ENCODE measurements around the gene ALG12.

ALG12 gene

GRCh38 chr22:49885281-49885680 is 33.0 kb downstream of the ALG12 start:
- no peaks in the 10 kb centered on the region for H3K9me3 Mint-ChIP-seq
- H3K4me1 Mint-ChIP-seq = peaks cover 21% of the 10 kb centered on the region
- H3K36me3 Mint-ChIP-seq = peaks cover 18% of the 10 kb centered on the region
- no peak overlapping the region for H3K27ac Mint-ChIP-seq
- no peaks in the 10 kb centered on the region for H3K27me3 Mint-ChIP-seq
- H3K4me3 Mint-ChIP-seq = no peak overlapping the region

GRCh38 chr22:49884503-49885260 is 33.6 kb downstream of the ALG12 start:
- Mint-ChIP-seq H3K4me1 (peaks cover 27% of the 10 kb centered on the region), H3K27ac (no peak overlapping the region), H3K4me3 (no peak overlapping the region), H3K9me3 (no peaks in the 10 kb centered on the region), H3K27me3 (no peaks in the 10 kb centered on the region), H3K36me3 (peaks cover 16% of the 10 kb centered on the region)

DNA sequence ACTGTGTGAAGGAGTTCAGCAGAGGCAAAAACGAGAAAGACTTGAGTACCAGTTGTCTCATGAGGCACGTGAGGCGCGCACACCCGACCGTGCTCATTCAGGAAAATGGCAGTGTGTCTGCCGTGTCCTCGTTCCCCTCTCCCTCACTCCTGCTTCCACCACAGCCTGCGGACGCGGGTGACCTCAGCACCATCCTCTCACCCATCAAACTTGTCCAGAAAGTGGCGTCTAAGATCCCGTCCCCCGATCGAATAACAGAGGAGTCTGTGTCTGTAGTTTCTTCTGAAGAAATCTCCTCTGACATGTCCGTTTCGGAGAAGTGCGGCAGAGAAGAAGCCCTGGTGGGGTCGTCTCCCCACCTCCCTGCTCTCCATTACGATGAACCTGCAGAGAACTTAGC is 34.2 kb downstream of the ALG12 start:
- no peaks in the 10 kb centered on the region for H3K9me3 Mint-ChIP-seq
- no peak overlapping the region for H3K4me3 Mint-ChIP-seq

DNA sequence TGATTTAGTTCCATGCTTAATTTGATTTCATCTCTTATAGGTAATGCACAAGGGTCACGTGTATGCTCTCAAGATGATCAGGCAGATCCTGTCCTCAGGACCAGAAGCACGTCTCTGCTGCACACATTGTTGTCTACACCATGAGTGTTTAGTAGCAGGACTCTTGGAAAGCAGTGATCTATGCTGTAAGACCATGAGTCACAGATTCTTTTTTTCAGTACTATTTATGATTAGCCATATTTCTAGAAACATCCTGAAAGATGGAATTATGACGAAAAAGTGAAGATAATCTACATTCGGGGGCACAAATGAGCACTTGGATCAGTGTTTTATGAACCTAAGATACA is 35.0 kb downstream of the ALG12 start:
- Mint-ChIP-seq H3K36me3 (peaks cover 16% of the 10 kb centered on the region), H3K9me3 (no peaks in the 10 kb centered on the region), H3K27ac (no peak overlapping the region), H3K4me3 (no peak overlapping the region), H3K4me1 (peaks cover 28% of the 10 kb centered on the region), H3K27me3 (no peaks in the 10 kb centered on the region)

More for the DNA sequence above, 34.2 kb downstream of the ALG12 start:
- H3K27ac Mint-ChIP-seq = no peak overlapping the region
- H3K36me3 Mint-ChIP-seq = peaks cover 16% of the 10 kb centered on the region
- peaks cover 28% of the 10 kb centered on the region for H3K4me1 Mint-ChIP-seq
- no peaks in the 10 kb centered on the region for H3K27me3 Mint-ChIP-seq

DNA sequence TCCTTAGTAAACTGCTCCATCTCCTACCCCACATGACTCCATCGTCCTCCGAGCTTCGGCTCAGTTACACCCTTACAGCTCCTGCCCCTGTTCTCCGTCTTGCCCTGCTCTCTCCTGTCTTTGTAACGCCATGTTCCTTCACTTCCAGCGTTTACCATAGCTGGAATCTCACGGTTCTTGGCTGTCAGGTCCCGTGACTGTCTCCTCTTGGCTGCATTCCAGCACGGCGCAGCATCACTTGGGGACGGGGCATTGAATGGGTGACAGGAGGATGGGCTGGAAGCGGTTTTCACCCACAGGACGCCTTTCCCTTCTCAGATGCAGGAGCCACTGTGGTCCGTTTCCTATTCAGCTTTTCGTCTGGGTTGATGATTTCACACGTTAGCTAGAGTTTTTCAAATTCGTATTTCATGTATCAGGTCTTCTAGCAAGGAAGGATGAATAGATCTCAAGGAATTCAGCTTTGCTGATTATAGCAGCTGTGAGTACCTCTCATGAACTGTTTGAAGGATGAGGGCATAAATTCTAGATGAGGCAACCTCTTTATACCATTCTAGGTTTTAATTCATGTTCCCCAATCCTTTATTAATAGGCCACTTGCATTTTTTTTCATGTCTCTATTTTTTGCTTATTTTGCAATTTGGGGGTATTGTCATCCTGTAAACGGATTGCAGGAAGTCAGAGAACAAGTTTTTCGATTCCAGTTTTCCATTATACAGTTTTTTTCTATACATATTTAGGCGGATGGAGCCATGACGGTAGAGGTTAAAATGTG is 35.5 kb downstream of the ALG12 start:
- H3K4me3 Mint-ChIP-seq = no peak overlapping the region
- peaks cover 14% of the 10 kb centered on the region for H3K36me3 Mint-ChIP-seq
- no peaks in the 10 kb centered on the region for H3K9me3 Mint-ChIP-seq
- H3K4me1 Mint-ChIP-seq = peaks cover 30% of the 10 kb centered on the region
- no peaks in the 10 kb centered on the region for H3K27me3 Mint-ChIP-seq
- H3K27ac Mint-ChIP-seq = peak overlapping the region; percentile 38

DNA sequence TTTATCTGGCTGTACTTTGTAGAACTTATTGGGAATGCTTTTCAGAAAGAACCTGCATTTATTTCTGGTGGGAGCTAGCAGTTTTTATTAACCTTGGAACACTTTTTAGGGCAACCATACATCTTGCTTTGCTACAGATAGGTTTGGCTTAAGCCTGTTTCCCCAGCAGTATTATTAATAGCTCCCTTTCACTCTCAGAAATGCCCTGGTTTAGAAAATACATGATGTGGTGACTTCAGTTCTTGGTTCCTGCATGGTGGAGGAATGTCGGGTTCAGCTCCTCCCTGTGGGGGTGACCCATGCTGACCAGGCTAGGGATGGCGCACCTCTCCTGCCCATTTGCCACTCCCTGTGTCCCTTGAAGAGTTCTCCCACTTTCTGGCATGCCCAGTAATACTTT is 36.4 kb downstream of the ALG12 start:
- Mint-ChIP-seq H3K4me3 (no peak overlapping the region), H3K27ac (no peak overlapping the region), H3K36me3 (peaks cover 13% of the 10 kb centered on the region), H3K9me3 (no peaks in the 10 kb centered on the region), H3K27me3 (no peaks in the 10 kb centered on the region), H3K4me1 (peaks cover 32% of the 10 kb centered on the region)

DNA sequence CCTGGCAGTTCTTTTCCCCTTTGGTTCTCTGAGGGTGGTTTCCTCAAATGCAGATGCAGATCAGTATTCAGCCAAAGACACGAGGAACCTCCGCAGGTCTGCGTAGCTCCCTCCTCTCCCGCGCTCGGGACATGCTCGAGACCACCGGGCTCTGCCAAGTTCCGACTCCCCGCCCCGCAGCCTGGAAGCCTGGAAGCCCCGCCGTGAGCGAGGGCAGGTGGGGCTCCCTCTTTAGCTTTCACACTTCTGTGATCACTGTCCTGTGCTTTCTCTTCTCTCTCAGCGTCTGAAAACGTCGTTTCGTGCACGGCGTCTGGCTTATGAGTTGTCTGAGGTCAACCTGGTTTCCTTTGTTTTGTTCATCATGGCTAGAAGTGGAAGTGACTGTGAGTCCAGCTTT is 38.0 kb downstream of the ALG12 start:
- Mint-ChIP-seq H3K27me3 (no peaks in the 10 kb centered on the region), H3K4me1 (peaks cover 44% of the 10 kb centered on the region), H3K4me3 (no peak overlapping the region), H3K36me3 (peaks cover 19% of the 10 kb centered on the region), H3K27ac (no peak overlapping the region), H3K9me3 (no peaks in the 10 kb centered on the region)

GRCh38 chr22:49879871-49880270 is 38.4 kb downstream of the ALG12 start:
- Mint-ChIP-seq H3K4me3 (no peak overlapping the region), H3K9me3 (no peaks in the 10 kb centered on the region), H3K36me3 (peaks cover 19% of the 10 kb centered on the region), H3K4me1 (peaks cover 47% of the 10 kb centered on the region), H3K27me3 (no peaks in the 10 kb centered on the region), H3K27ac (no peak overlapping the region)

DNA sequence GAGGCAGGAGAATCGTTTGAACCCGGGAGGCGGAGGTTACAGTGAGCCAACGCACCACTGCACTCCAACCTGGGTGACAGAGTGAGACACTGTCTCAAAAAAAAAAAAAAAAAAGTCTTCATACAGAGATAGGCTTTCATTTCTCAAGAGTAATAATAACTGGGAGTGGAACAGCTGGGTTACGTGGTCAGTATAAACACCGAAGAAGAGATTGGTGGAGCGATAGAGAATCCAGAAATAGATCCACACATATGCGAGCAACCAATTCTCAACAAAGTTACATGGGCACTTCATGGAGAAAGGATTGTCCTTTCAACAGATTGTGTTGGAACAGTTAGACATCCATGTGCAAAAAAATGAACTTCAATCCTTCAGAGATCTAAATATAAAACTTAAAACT is 40.0 kb downstream of the ALG12 start:
- H3K36me3 Mint-ChIP-seq = peaks cover 14% of the 10 kb centered on the region
- H3K9me3 Mint-ChIP-seq = no peaks in the 10 kb centered on the region
- no peaks in the 10 kb centered on the region for H3K27me3 Mint-ChIP-seq
- peaks cover 54% of the 10 kb centered on the region for H3K4me1 Mint-ChIP-seq
- no peak overlapping the region for H3K4me3 Mint-ChIP-seq
- H3K27ac Mint-ChIP-seq = no peak overlapping the region

- Mint-ChIP-seq H3K9me3 (no peaks in the 10 kb centered on the region), H3K4me3 (no peak overlapping the region), H3K27ac (no peak overlapping the region), H3K36me3 (peaks cover 15% of the 10 kb centered on the region), H3K27me3 (no peaks in the 10 kb centered on the region), H3K4me1 (peaks cover 51% of the 10 kb centered on the region)
These were observed 40.6 kb downstream of the ALG12 start for GRCh38 chr22:49877642-49878041.

DNA sequence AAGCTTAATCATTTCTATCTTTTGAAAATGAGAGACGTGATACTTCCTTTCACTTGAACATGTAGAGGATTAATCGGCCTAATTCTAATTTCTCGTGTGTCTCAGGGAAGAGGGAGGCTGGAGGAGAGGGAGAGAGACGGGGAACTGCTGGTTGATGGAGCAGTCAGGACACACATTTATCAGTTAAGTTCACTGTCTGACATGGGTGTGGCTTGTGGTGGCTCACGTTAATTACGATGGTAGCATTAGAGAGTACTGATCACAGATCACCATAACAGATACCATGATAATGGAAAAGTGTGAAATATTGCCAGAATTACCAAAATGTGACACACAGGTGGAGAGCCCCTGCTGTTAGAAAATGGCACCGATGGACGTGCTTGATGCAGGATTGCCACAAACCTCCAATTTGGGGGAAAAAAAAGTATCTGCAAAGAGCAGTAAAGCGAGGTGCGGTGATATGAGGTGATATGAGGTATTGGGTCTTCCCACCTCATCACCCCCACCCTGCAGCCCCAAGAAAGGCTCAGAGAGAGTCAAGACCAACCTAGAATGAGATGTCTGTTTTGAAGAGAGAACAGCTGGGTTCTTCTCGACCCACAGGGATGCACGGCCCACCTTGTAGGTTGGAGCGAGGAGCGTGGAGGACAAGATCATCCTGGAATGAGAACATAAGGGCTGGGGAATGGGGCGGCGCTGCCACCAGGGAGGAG is 44.9 kb downstream of the ALG12 start:
- Mint-ChIP-seq H3K27me3 (no peaks in the 10 kb centered on the region), H3K36me3 (peaks cover 28% of the 10 kb centered on the region), H3K9me3 (no peaks in the 10 kb centered on the region), H3K27ac (no peak overlapping the region), H3K4me3 (no peak overlapping the region), H3K4me1 (peaks cover 64% of the 10 kb centered on the region)

- no peaks in the 10 kb centered on the region for H3K27me3 Mint-ChIP-seq
- H3K9me3 Mint-ChIP-seq = no peaks in the 10 kb centered on the region
- peaks cover 29% of the 10 kb centered on the region for H3K36me3 Mint-ChIP-seq
- H3K4me1 Mint-ChIP-seq = peaks cover 70% of the 10 kb centered on the region
- H3K27ac Mint-ChIP-seq = no peak overlapping the region
- no peak overlapping the region for H3K4me3 Mint-ChIP-seq
These were observed 45.9 kb downstream of the ALG12 start for GRCh38 chr22:49872347-49872746.

GRCh38 chr22:49871482-49871881 is 46.8 kb downstream of the ALG12 start:
- peaks cover 75% of the 10 kb centered on the region for H3K4me1 Mint-ChIP-seq
- peaks cover 36% of the 10 kb centered on the region for H3K36me3 Mint-ChIP-seq
- no peak overlapping the region for H3K27ac Mint-ChIP-seq
- H3K27me3 Mint-ChIP-seq = no peaks in the 10 kb centered on the region
- peaks cover 1% of the 10 kb centered on the region for H3K9me3 Mint-ChIP-seq
- H3K4me3 Mint-ChIP-seq = no peak overlapping the region

- H3K27me3 Mint-ChIP-seq = no peaks in the 10 kb centered on the region
- peaks cover 35% of the 10 kb centered on the region for H3K36me3 Mint-ChIP-seq
- H3K9me3 Mint-ChIP-seq = peaks cover 10% of the 10 kb centered on the region
- H3K4me1 Mint-ChIP-seq = peaks cover 76% of the 10 kb centered on the region
- no peak overlapping the region for H3K4me3 Mint-ChIP-seq
- peak overlapping the region; percentile 80 for H3K27ac Mint-ChIP-seq
These were observed 48.2 kb downstream of the ALG12 start for GRCh38 chr22:49869845-49870712.
